Trophoblast cell (in vitro differentiated cells and primary cell): ENCODE measurements around the gene AEN.
"Not testable (repeated sequence)": the region's sequence is repeated elsewhere in the genome, so short reads cannot be mapped to it uniquely, and the experiment has no call there.

Source experiments
- DNase-seq, 2 donors: peaks; one replicate each; pipeline ENCODE4 v3.0.0-alpha.2; 2016
- H2AFZ ChIP-seq: 2 replicates; pipeline ENCODE4 v1.6.1; 2013; ENCODE audit warnings: low read length, moderate library complexity, mild to moderate bottlenecking; ENCODE audit not compliant: insufficient read depth, poor library complexity
- H2AK5ac ChIP-seq: 2 replicates; pipeline ENCODE4 v1.6.1; 2013; ENCODE audit warnings: mild to moderate bottlenecking, low read length
- H2BK120ac ChIP-seq: 2 replicates; pipeline ENCODE4 v1.6.1; 2013; ENCODE audit warnings: low read length, mild to moderate bottlenecking, moderate library complexity; ENCODE audit not compliant: insufficient read depth, poor library complexity
- H2BK12ac ChIP-seq: 2 replicates; pipeline ENCODE4 v1.6.1; 2013; ENCODE audit warnings: mild to moderate bottlenecking, low read length, moderate library complexity
- H2BK5ac ChIP-seq: 2 replicates; pipeline ENCODE4 v1.6.1; 2013; ENCODE audit warnings: low read length, low read depth, moderate library complexity, mild to moderate bottlenecking; ENCODE audit not compliant: poor library complexity
- H3K14ac ChIP-seq: 2 replicates; pipeline ENCODE4 v1.6.1; 2013; ENCODE audit warnings: mild to moderate bottlenecking, low read length
- H3K18ac ChIP-seq: 2 replicates; pipeline ENCODE4 v1.6.1; 2013; ENCODE audit warnings: mild to moderate bottlenecking, low read length
- H3K23ac ChIP-seq: 2 replicates; pipeline ENCODE4 v1.6.1; 2013; ENCODE audit warnings: low read length
- H3K27ac ChIP-seq: 2 replicates; pipeline ENCODE4 v1.5.1; 2013; ENCODE audit warnings: low read depth, mild to moderate bottlenecking, inconsistent platforms, low read length, moderate library complexity
- H3K27me3 ChIP-seq: 2 replicates; pipeline ENCODE4 v1.6.1; 2013; ENCODE audit warnings: inconsistent platforms, mild to moderate bottlenecking, low read length, moderate library complexity; ENCODE audit not compliant: insufficient read depth
- H3K36me3 ChIP-seq, 2 experiments: 1 replicate in 1 of 2; 2 replicates in 1 of 2; pipeline ENCODE4 v1.6.1; 2013; ENCODE audit warnings: low read length in 2 of 2, mild to moderate bottlenecking in 2 of 2, moderate library complexity in 1 of 2; ENCODE audit not compliant: insufficient read depth in 2 of 2, control insufficient read depth in 1 of 2
- H3K4ac ChIP-seq: 2 replicates; pipeline ENCODE4 v1.6.1; 2013; ENCODE audit warnings: low read depth, mild to moderate bottlenecking, low read length, moderate library complexity
- H3K4me1 ChIP-seq, 2 experiments: 1 replicate in 1 of 2; 2 replicates in 1 of 2; pipeline ENCODE4 v1.6.1; 2013; ENCODE audit warnings: low read length in 2 of 2, mild to moderate bottlenecking in 2 of 2, moderate library complexity in 1 of 2; ENCODE audit not compliant: insufficient read depth in 2 of 2, control insufficient read depth in 1 of 2
- H3K4me2 ChIP-seq: 2 replicates; pipeline ENCODE4 v1.6.1; 2013; ENCODE audit warnings: inconsistent platforms, mild to moderate bottlenecking, low read length, moderate library complexity
- H3K4me3 ChIP-seq: 2 replicates; pipeline ENCODE4 v1.5.1; 2013; ENCODE audit warnings: mild to moderate bottlenecking, low read depth, low read length, inconsistent platforms
- H3K79me1 ChIP-seq: one replicate; pipeline ENCODE4 v1.6.1; 2013; ENCODE audit warnings: low read length
- H3K79me2 ChIP-seq: 2 replicates; pipeline ENCODE4 v1.6.1; 2013; ENCODE audit warnings: low read length, mild to moderate bottlenecking; ENCODE audit not compliant: control insufficient read depth, insufficient read depth, poor library complexity
- H3K9ac ChIP-seq: 2 replicates; pipeline ENCODE4 v1.6.1; 2013; ENCODE audit warnings: mild to moderate bottlenecking, low read length
- H3K9me3 ChIP-seq: 2 replicates; pipeline ENCODE4 v1.6.1; 2013; ENCODE audit warnings: low read depth, mild to moderate bottlenecking, control low read depth, inconsistent platforms, low read length; ENCODE audit not compliant: insufficient read depth
- H4K12ac ChIP-seq: 2 replicates; pipeline ENCODE4 v1.6.1; 2013; ENCODE audit warnings: low read depth, mild to moderate bottlenecking, low read length, moderate library complexity
- H4K8ac ChIP-seq: 2 replicates; pipeline ENCODE4 v1.6.1; 2013; ENCODE audit warnings: low read depth, mild to moderate bottlenecking, low read length, moderate library complexity
- H4K91ac ChIP-seq: one replicate; pipeline ENCODE4 v1.6.1; 2013; ENCODE audit warnings: low read depth, mild to moderate bottlenecking, low read length, moderate library complexity
- WGBS: extraction: QIAGEN DNeasy Blood & Tissue Kit; methylation state at CpG from one replicate; pipeline ENCODE4 v1.1.7; 2013; ENCODE audit warnings: missing lambda C conversion rate; ENCODE audit not compliant: insufficient read length, insufficient coverage; ENCODE audit errors: extremely low coverage; 5-methylcytosine and 5-hydroxymethylcytosine counted together

The AEN gene

GRCh38 chr15:88630798-88631463 lies 9.8 kb downstream of the AEN start:
- Histone ChIP-seq H3K27me3 (no peaks in the 10 kb centered on the region), H3K27ac (no peak overlapping the region)

GRCh38 chr15:88631464-88632028 lies 10.4 kb downstream of the AEN start:
- no peak overlapping the region for H4K12ac ChIP-seq
- DNase-seq: no peak
- H4K8ac ChIP-seq: no peak overlapping the region
- H2AK5ac ChIP-seq: no peak overlapping the region
- no peak overlapping the region for H3K27ac ChIP-seq
- H2BK120ac ChIP-seq: no peak overlapping the region
- H3K79me2 ChIP-seq: peaks cover 2% of the 10 kb centered on the region
- H4K91ac ChIP-seq: no peak overlapping the region
- H3K18ac ChIP-seq: no peak overlapping the region
- no CpG with 5 or more reads among the region's 12 CpGs for WGBS
- H3K4me3 ChIP-seq: no peak overlapping the region
- H3K4ac ChIP-seq: no peak overlapping the region
- no peak overlapping the region for H3K14ac ChIP-seq
- peaks cover 2% of the 10 kb centered on the region for H3K9me3 ChIP-seq
- H3K79me1 ChIP-seq: peaks cover 2% of the 10 kb centered on the region
- H2BK12ac ChIP-seq: no peak overlapping the region
- H3K23ac ChIP-seq: no peak overlapping the region
- H3K4me1 ChIP-seq: peaks cover 5 to 8% of the 10 kb centered on the region in 2 experiments
- peaks cover 53 to 63% of the 10 kb centered on the region in 2 experiments for H3K36me3 ChIP-seq
- no peak overlapping the region for H2AFZ ChIP-seq
- no peak overlapping the region for H2BK5ac ChIP-seq
- H3K4me2 ChIP-seq: no peak overlapping the region
- no peaks in the 10 kb centered on the region for H3K27me3 ChIP-seq
- no peak overlapping the region for H3K9ac ChIP-seq

More at GRCh38 chr15:88630798-88631463, 9.8 kb downstream of the AEN start:
- no peak overlapping the region for H3K14ac ChIP-seq
- H3K23ac ChIP-seq: no peak overlapping the region
- H3K9ac ChIP-seq: no peak overlapping the region
- no peak overlapping the region for H3K4ac ChIP-seq
- H3K9me3 ChIP-seq: peaks cover 2% of the 10 kb centered on the region
- H2BK5ac ChIP-seq: no peak overlapping the region
- no peak overlapping the region for H2BK12ac ChIP-seq
- H2BK120ac ChIP-seq: no peak overlapping the region
- peaks cover 6% of the 10 kb centered on the region for H3K79me2 ChIP-seq
- DNase-seq: no peak
- no peak overlapping the region for H3K18ac ChIP-seq
- WGBS: no CpG with 5 or more reads among the region's 7 CpGs
- no peak overlapping the region for H4K8ac ChIP-seq
- H3K4me1 ChIP-seq: peaks cover 2% of the 10 kb centered on the region in 2 experiments
- H4K12ac ChIP-seq: no peak overlapping the region
- no peak overlapping the region for H3K4me2 ChIP-seq
- no peak overlapping the region for H3K4me3 ChIP-seq
- no peak overlapping the region for H4K91ac ChIP-seq
- H3K79me1 ChIP-seq: no peaks in the 10 kb centered on the region
- H2AFZ ChIP-seq: no peak overlapping the region
- H3K36me3 ChIP-seq: peaks cover 58 to 67% of the 10 kb centered on the region in 2 experiments
- H2AK5ac ChIP-seq: no peak overlapping the region

- H3K23ac ChIP-seq, H2BK5ac ChIP-seq, H4K91ac ChIP-seq, H3K18ac ChIP-seq, H3K4me2 ChIP-seq, H4K12ac ChIP-seq, H3K79me2 ChIP-seq, H4K8ac ChIP-seq, H3K9ac ChIP-seq, H2AFZ ChIP-seq, H3K27ac ChIP-seq, H3K4ac ChIP-seq, H2BK120ac ChIP-seq, H3K9me3 ChIP-seq, H2BK12ac ChIP-seq, H3K27me3 ChIP-seq, H2AK5ac ChIP-seq, DNase-seq, H3K14ac ChIP-seq, H3K4me3 ChIP-seq, H3K79me1 ChIP-seq: not testable (repeated sequence)
- WGBS: no CpG with 5 or more reads among the region's 7 CpGs
- Histone ChIP-seq H3K36me3 (peaks cover 50 to 52% of the 10 kb centered on the region in 2 experiments), H3K4me1 (peaks cover 9 to 12% of the 10 kb centered on the region in 2 experiments)
Observed at GRCh38 chr15:88632797-88633196, 11.7 kb downstream of the AEN start.

- no peak overlapping the region for H3K9ac ChIP-seq
- peaks cover 35% of the 10 kb centered on the region in 2 experiments for H3K36me3 ChIP-seq
- WGBS: no CpG with 5 or more reads among the region's 2 CpGs
- no peak for DNase-seq
- no peak overlapping the region for H3K23ac ChIP-seq
- H3K4me1 ChIP-seq: peaks cover 19 to 24% of the 10 kb centered on the region in 2 experiments
- no peaks in the 10 kb centered on the region for H3K79me2 ChIP-seq
- no peak overlapping the region for H3K4me2 ChIP-seq
- no peak overlapping the region for H4K12ac ChIP-seq
- H3K79me1 ChIP-seq: peaks cover 10% of the 10 kb centered on the region
- no peak overlapping the region for H2BK12ac ChIP-seq
- H4K91ac ChIP-seq: no peak overlapping the region
- no peaks in the 10 kb centered on the region for H3K27me3 ChIP-seq
- H3K4me3 ChIP-seq: no peak overlapping the region
- H3K27ac ChIP-seq: no peak overlapping the region
- no peak overlapping the region for H2AK5ac ChIP-seq
- H2AFZ ChIP-seq: no peak overlapping the region
- no peak overlapping the region for H3K18ac ChIP-seq
- no peak overlapping the region for H3K14ac ChIP-seq
- no peak overlapping the region for H2BK120ac ChIP-seq
- H3K9me3 ChIP-seq: no peaks in the 10 kb centered on the region
- no peak overlapping the region for H2BK5ac ChIP-seq
- no peak overlapping the region for H3K4ac ChIP-seq
- no peak overlapping the region for H4K8ac ChIP-seq
Observed at GRCh38 chr15:88634449-88634848, 13.3 kb downstream of the AEN start.
